Dermis microvascular lymphatic vessel endothelial cell (primary cell): Measurements from ENCODE around the gene GAGE12J. TPM values are rescaled to one million over a fixed set of nuclear protein-coding genes. Genes with fewer than 3 reads are reported as not detected.
"Not testable (repeated sequence)": the region's sequence is repeated elsewhere in the genome, so short reads cannot be mapped to it uniquely, and the experiment has no call there.

Experiments used
- DNase-seq, 2 donors: peaks; one replicate each; pipeline versions ENCODE4 v3.0.0 to v3.0.0-alpha.2; 2010; ENCODE audit warnings: low read depth in 2 of 2
- total RNA-seq: library from RNA; depleted of rRNA; stranded (reverse); fragments of >200 nt; gene quantifications from 2 replicates; pipeline ENCODE4 v1.2.1, GENCODE V29; 2014

The GAGE12J gene
- total RNA-seq, 1 donor from 2014 or later: not detected

GRCh38 chrX:49309401-49309981, 12.3 kb upstream of the GAGE12J start:
- peak in 1 of 2 donors; percentile 2 for DNase-seq

- DNase-seq: no peak
Observed at GRCh38 chrX:49310371-49310770, 11.5 kb upstream of the GAGE12J start.

GRCh38 chrX:49312176-49312575, 9.7 kb upstream of the GAGE12J start:
- no peak for DNase-seq

GRCh38 chrX:49316085-49316484, 5.8 kb upstream of the GAGE12J start:
- DNase-seq: no peak

GRCh38 chrX:49322266-49322665, 429 bp downstream of the GAGE12J start:
- DNase-seq: not testable (repeated sequence)

- not testable (repeated sequence) for DNase-seq
Observed at GRCh38 chrX:49323735-49324134, 1.9 kb downstream of the GAGE12J start.

GRCh38 chrX:49330421-49330820, 8.6 kb downstream of the GAGE12J start:
- not testable (repeated sequence) for DNase-seq

GRCh38 chrX:49331282-49331681, 9.4 kb downstream of the GAGE12J start, which contains the start of gene GAGE13:
GAGE13 (plus strand) TSS chrX:49331582; CDS start chrX:49332738, 1,156 bp downstream.
- not testable (repeated sequence) for DNase-seq

- not testable (repeated sequence) for DNase-seq
Observed at GRCh38 chrX:49331841-49332240, 10.0 kb downstream of the GAGE12J start.

GRCh38 chrX:49341449-49341848, 19.6 kb downstream of the GAGE12J start:
- DNase-seq: not testable (repeated sequence)

- DNase-seq: not testable (repeated sequence)
Observed at GRCh38 chrX:49344496-49345175, 22.8 kb downstream of the GAGE12J start.

GRCh38 chrX:49345402-49345801, 23.6 kb downstream of the GAGE12J start:
- DNase-seq: not testable (repeated sequence)

- DNase-seq: not testable (repeated sequence)
Observed at GRCh38 chrX:49346150-49346549, 24.3 kb downstream of the GAGE12J start.

Other genes with a start within 250 kb of the GAGE12J start
- gene PRAF2, start 248.0 kb upstream of the GAGE12J start, total RNA-seq: 2.8 and 5.4 TPM in 2 replicates
- gene WDR45, start 242.2 kb upstream of the GAGE12J start, total RNA-seq: 16.0 and 18.7 TPM in 2 replicates
- 16.8 and 19.1 TPM in 2 replicates for gene GPKOW, start 198.3 kb upstream of the GAGE12J start, total RNA-seq
- 0.39 and 0.51 TPM in 2 replicates for gene MAGIX, start 159.3 kb upstream of the GAGE12J start, total RNA-seq
- 12.0 and 12.2 TPM in 2 replicates for gene PLP2, start 150.1 kb upstream of the GAGE12J start, total RNA-seq
- 3.0 and 4.4 TPM in 2 replicates for gene PRICKLE3, start 135.7 kb upstream of the GAGE12J start, total RNA-seq
- 0.13 TPM in 2 replicates for gene SYP, start 121.8 kb upstream of the GAGE12J start, total RNA-seq
- under 0.01 TPM in 2 replicates for gene CACNA1F, start 88.7 kb upstream of the GAGE12J start, total RNA-seq
- 7.6 and 8.5 TPM in 2 replicates for gene CCDC22, start 86.6 kb upstream of the GAGE12J start, total RNA-seq
- not detected in 2 replicates for gene FOXP3, start 57.3 kb upstream of the GAGE12J start, total RNA-seq
- gene PPP1R3F, start 52.2 kb upstream of the GAGE12J start, total RNA-seq: 1.0 and 3.2 TPM in 2 replicates
- gene GAGE10, start 18.4 kb upstream of the GAGE12J start, total RNA-seq: not detected in 2 replicates
- not detected in 2 replicates for gene GAGE13, start 9.5 kb downstream of the GAGE12J start, total RNA-seq
- gene GAGE12C, start 210.1 kb downstream of the GAGE12J start, total RNA-seq: not detected in 2 replicates
- not detected in 2 replicates for gene GAGE12D, start 219.7 kb downstream of the GAGE12J start, total RNA-seq
- gene GAGE12E, start 229.3 kb downstream of the GAGE12J start, total RNA-seq: not detected in 2 replicates
- not detected in 2 replicates for gene GAGE12F, start 238.8 kb downstream of the GAGE12J start, total RNA-seq
- not detected in 2 replicates for gene GAGE12G, start 248.4 kb downstream of the GAGE12J start, total RNA-seq